HG03175 (cell line): Measurements from ENCODE around the gene PALB2.

Source experiments
- ATAC-seq: cut with Tn5 transposase; IDR thresholded peaks from one replicate; pipeline ENCODE4 v1.9.1; 2021; ENCODE audit warnings: mild to moderate bottlenecking, moderate library complexity; ENCODE audit not compliant: unreplicated experiment

The PALB2 gene

GRCh38 chr16:23556881-23557778 lies 84.0 kb downstream of the PALB2 start, which contains the start of the genes EARS2 and UBFD1:
TSS of gene EARS2 (minus strand) at chr16:23557350. CDS start at chr16:23557343, 7 bp downstream.
TSS of gene UBFD1 (plus strand) at chr16:23557727. CDS start at chr16:23557743, 16 bp downstream.
- peak; percentile 90 for ATAC-seq

- ATAC-seq, result no peak
Measured at GRCh38 chr16:23554536-23554935, 86.6 kb downstream of the PALB2 start.
